ENCODE data around the gene RNU1-4.
"Not testable (repeated sequence)": the region's sequence is repeated elsewhere in the genome, so short reads cannot be mapped to it uniquely, and the experiment has no call there.

DNA sequence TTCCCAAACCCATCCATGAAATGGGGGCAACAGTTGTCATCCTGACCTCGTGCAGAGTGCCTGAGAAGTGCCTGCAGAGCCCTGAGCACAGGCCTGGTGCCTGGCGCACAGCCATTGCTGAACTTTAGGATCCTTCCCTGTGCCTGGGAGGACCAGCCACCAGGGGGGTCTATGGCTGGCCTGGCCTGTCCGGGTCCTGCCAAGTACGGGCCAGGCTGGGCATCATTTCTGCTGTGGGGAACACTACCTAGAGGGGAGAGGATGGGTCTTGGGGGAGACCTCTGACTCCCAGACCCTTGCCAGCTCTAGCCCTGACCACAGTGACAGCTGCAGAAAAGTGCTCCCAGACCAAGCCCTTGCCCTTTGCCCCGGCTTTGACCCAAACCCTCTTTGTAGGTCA, 28.2 kb upstream of the RNU1-4 start:
- TF ChIP-seq POLR2AphosphoS5 (IDR thresholded peaks at IDR 0.05); CTCF (IDR thresholded peaks at IDR 0.05; ENCODE audit: poor library complexity, severe bottlenecking); REST (IDR thresholded peaks at IDR 0.05; ENCODE audit: borderline replicate concordance); EP300 (conservative IDR thresholded peaks at IDR 0.05; ENCODE audit: poor library complexity, severe bottlenecking); MXI1 (conservative IDR thresholded peaks at IDR 0.05; ENCODE audit: poor library complexity, severe bottlenecking); TAF1 (IDR thresholded peaks at IDR 0.05; ENCODE audit: low read depth): not testable (repeated sequence)
